Dorsolateral prefrontal cortex (tissue), 118 donors: ENCODE results near the gene RECQL5. TPM values are rescaled to one million over a fixed set of nuclear protein-coding genes. Genes with fewer than 3 reads are reported as not detected.

Experiments used
- total RNA-seq, 120 experiments: library from RNA; stranded (reverse); gene quantifications; one replicate each; pipeline versions ENCODE4 v1.2.3 to v1.2.4, GENCODE V29; 2022

The RECQL5 gene
- total RNA-seq, 120 experiments from 2014 or later, result 31.3 to 74.3 (median 47.5) TPM

Other genes starting within 250 kb of the RECQL5 start
- 100 to 1,000 TPM in 117 of 120 experiments, 10 to 100 TPM in 3; 78.0 to 220 (median 129) TPM for gene TMEM94, start 210.5 kb downstream of the RECQL5 start, total RNA-seq
- 10 to 100 TPM; 23.3 to 80.3 (median 41.6) TPM for gene CASKIN2, start 151.6 kb downstream of the RECQL5 start, total RNA-seq
- 10 to 100 TPM; 14.4 to 45.4 (median 27.2) TPM for gene TSEN54, start 150.6 kb downstream of the RECQL5 start, total RNA-seq
- gene LLGL2, start 141.5 kb downstream of the RECQL5 start, total RNA-seq, result 10 to 100 TPM in 65 of 120 experiments, 1 to 10 TPM in 55; 3.2 to 31.5 (median 10.6) TPM
- 100 to 1,000 TPM in 71 of 120 experiments, 10 to 100 TPM in 49; 51.8 to 266 (median 108) TPM for gene MYO15B, start 79.4 kb downstream of the RECQL5 start, total RNA-seq
- 10 to 100 TPM in 18 of 120 experiments, 1 to 10 TPM in 101, under 1 TPM in 1; 0.95 to 34.0 (median 5.6) TPM for gene SMIM5, start 33.7 kb downstream of the RECQL5 start, total RNA-seq
- gene SAP30BP, start 184 bp upstream of the RECQL5 start, total RNA-seq, result 100 to 1,000 TPM in 23 of 120 experiments, 10 to 100 TPM in 97; 65.3 to 160 (median 88.1) TPM
- gene ITGB4, start 54.3 kb upstream of the RECQL5 start, total RNA-seq, result 100 to 1,000 TPM in 39 of 120 experiments, 10 to 100 TPM in 81; 27.8 to 292 (median 83.1) TPM
- 10 to 100 TPM in 114 of 120 experiments, 1 to 10 TPM in 6; 6.0 to 32.0 (median 16.1) TPM for gene GALK1, start 98.0 kb upstream of the RECQL5 start, total RNA-seq
- gene UNK, start 117.7 kb upstream of the RECQL5 start, total RNA-seq, result 10 to 100 TPM; 20.6 to 51.6 (median 29.4) TPM
- 10 to 100 TPM in 85 of 120 experiments, 1 to 10 TPM in 35; 3.9 to 40.2 (median 13.0) TPM for gene UNC13D, start 177.2 kb upstream of the RECQL5 start, total RNA-seq
- 100 to 1,000 TPM; 311 to 523 (median 421) TPM for gene WBP2, start 188.2 kb upstream of the RECQL5 start, total RNA-seq
- 100 to 1,000 TPM in 3 of 120 experiments, 10 to 100 TPM in 117; 19.7 to 109 (median 43.9) TPM for gene TRIM47, start 211.4 kb upstream of the RECQL5 start, total RNA-seq
- 10 to 100 TPM; 11.9 to 37.4 (median 20.2) TPM for gene TRIM65, start 229.8 kb upstream of the RECQL5 start, total RNA-seq
- 100 to 1,000 TPM in 56 of 120 experiments, 10 to 100 TPM in 64; 65.1 to 138 (median 98.8) TPM for gene MRPL38, start 237.7 kb upstream of the RECQL5 start, total RNA-seq